ENCODE measurements around the gene EPHA5.

EPHA5 gene

DNA sequence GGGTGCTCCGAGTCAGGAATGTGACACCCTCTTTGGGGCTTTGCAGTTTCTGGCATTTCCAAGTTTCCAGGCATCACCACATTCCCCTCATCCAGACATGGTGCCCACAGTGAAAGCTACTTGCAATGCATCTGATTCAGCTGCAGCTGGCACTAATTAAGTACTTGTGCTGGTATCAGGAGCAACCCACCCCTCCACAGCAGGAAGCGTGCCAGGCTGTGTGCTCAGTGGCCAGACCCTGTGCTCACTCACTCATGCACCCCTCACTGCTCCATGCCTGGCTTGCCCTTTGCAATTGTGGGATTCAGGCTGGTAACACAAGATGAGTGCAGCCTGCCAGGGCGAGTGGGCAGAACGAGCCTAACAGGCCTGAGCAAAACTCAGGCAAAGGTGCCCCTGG lies 271.2 kb downstream of the EPHA5 start:
- Histone ChIP-seq H3K4me1 (ENCODE audit: control insufficient read depth, insufficient read depth, low read depth, low read length) (no peaks in the 10 kb centered on the region), H2AK5ac (ENCODE audit: low read length, severe bottlenecking) (no peak overlapping the region)

GRCh38 chr4:65393078-65393477 lies 277.2 kb downstream of the EPHA5 start:
- no peak overlapping the region for H4K91ac ChIP-seq (ENCODE audit: low read length)
- H4K8ac ChIP-seq (ENCODE audit: low read length): no peak overlapping the region
- no peak overlapping the region for H2AFZ ChIP-seq (ENCODE audit: low read depth, low read length)
- no peak overlapping the region for H2AK5ac ChIP-seq (ENCODE audit: low read length, severe bottlenecking)
- no peak overlapping the region for H3K18ac ChIP-seq (ENCODE audit: low read depth in 1 of 2, low read length in 2 of 2)
- no peak overlapping the region for H3K4me3 ChIP-seq (ENCODE audit: insufficient read depth in 1 of 2, low read depth in 1 of 2, low read length in 2 of 2)
- no peak overlapping the region for H3K23ac ChIP-seq (ENCODE audit: low read length in 2 of 2)
- no peak overlapping the region for H2BK12ac ChIP-seq (ENCODE audit: low read length in 2 of 2)
- H3K79me1 ChIP-seq (replicated peaks; ENCODE audit: low read length, poor library complexity, severe bottlenecking): no peaks in the 10 kb centered on the region
- no peak overlapping the region for H3K14ac ChIP-seq (ENCODE audit: low read length in 2 of 2)
- no peak overlapping the region for H2BK15ac ChIP-seq (ENCODE audit: low read depth, poor library complexity, severe bottlenecking)
- H2BK120ac ChIP-seq (ENCODE audit: low read depth, low read length): no peak overlapping the region
- H3K4me1 ChIP-seq (ENCODE audit: control insufficient read depth, insufficient read depth, low read depth, low read length): no peaks in the 10 kb centered on the region
- no peak overlapping the region for H3K9ac ChIP-seq (ENCODE audit: low read length)
- no peaks in the 10 kb centered on the region for H3K36me3 ChIP-seq (ENCODE audit: control insufficient read depth in 1 of 2, insufficient read depth in 2 of 2, low read depth in 1 of 2, low read length in 2 of 2)
- no peak overlapping the region for H3K4me2 ChIP-seq (ENCODE audit: low read length, poor library complexity, severe bottlenecking)
- no peak overlapping the region for H2BK5ac ChIP-seq (ENCODE audit: low read depth, low read length, poor library complexity, severe bottlenecking)
- DNase-seq: no peak
- H3K9me3 ChIP-seq (ENCODE audit: control insufficient read depth, low read length): peaks cover 9% of the 10 kb centered on the region
- no peaks in the 10 kb centered on the region for H3K27me3 ChIP-seq (ENCODE audit: control insufficient read depth in 1 of 2, insufficient read depth in 1 of 2, low read length in 2 of 2)
- no peak overlapping the region for H3K27ac ChIP-seq (ENCODE audit: low read length, poor library complexity, severe bottlenecking)
- H3K4ac ChIP-seq (ENCODE audit: low read depth in 1 of 2, low read length in 2 of 2): no peak overlapping the region
- WGBS: no CpG with 5 or more reads among the region's 1 CpG

More for the DNA sequence above, 271.2 kb downstream of the EPHA5 start:
- H3K4me2 ChIP-seq (ENCODE audit: low read length, poor library complexity, severe bottlenecking): no peak overlapping the region
- H3K14ac ChIP-seq (ENCODE audit: low read length in 2 of 2): no peak overlapping the region
- H3K27me3 ChIP-seq (ENCODE audit: control insufficient read depth in 1 of 2, insufficient read depth in 1 of 2, low read length in 2 of 2): no peaks in the 10 kb centered on the region
- H3K27ac ChIP-seq (ENCODE audit: low read length, poor library complexity, severe bottlenecking): no peak overlapping the region
- no peak overlapping the region for H2AFZ ChIP-seq (ENCODE audit: low read depth, low read length)
- H3K79me1 ChIP-seq (replicated peaks; ENCODE audit: low read length, poor library complexity, severe bottlenecking): no peaks in the 10 kb centered on the region
- no peak overlapping the region for H4K91ac ChIP-seq (ENCODE audit: low read length)
- no peak overlapping the region for H3K9ac ChIP-seq (ENCODE audit: low read length)
- WGBS: 40% methylated on average over 4 of the region's 4 CpGs
- no peak overlapping the region for H3K18ac ChIP-seq (ENCODE audit: low read depth in 1 of 2, low read length in 2 of 2)
- no peak overlapping the region for H2BK120ac ChIP-seq (ENCODE audit: low read depth, low read length)
- H3K36me3 ChIP-seq (ENCODE audit: control insufficient read depth in 1 of 2, insufficient read depth in 2 of 2, low read depth in 1 of 2, low read length in 2 of 2): no peaks in the 10 kb centered on the region
- H3K9me3 ChIP-seq (ENCODE audit: control insufficient read depth, low read length): peaks cover 5% of the 10 kb centered on the region
- no peak overlapping the region for H2BK12ac ChIP-seq (ENCODE audit: low read length in 2 of 2)
- H2BK15ac ChIP-seq (ENCODE audit: low read depth, poor library complexity, severe bottlenecking): no peak overlapping the region
- H2BK5ac ChIP-seq (ENCODE audit: low read depth, low read length, poor library complexity, severe bottlenecking): no peak overlapping the region
- H3K23ac ChIP-seq (ENCODE audit: low read length in 2 of 2): no peak overlapping the region
- DNase-seq: no peak
- no peak overlapping the region for H4K8ac ChIP-seq (ENCODE audit: low read length)
- no peak overlapping the region for H3K4me3 ChIP-seq (ENCODE audit: insufficient read depth in 1 of 2, low read depth in 1 of 2, low read length in 2 of 2)
- no peak overlapping the region for H3K4ac ChIP-seq (ENCODE audit: low read depth in 1 of 2, low read length in 2 of 2)

DNA sequence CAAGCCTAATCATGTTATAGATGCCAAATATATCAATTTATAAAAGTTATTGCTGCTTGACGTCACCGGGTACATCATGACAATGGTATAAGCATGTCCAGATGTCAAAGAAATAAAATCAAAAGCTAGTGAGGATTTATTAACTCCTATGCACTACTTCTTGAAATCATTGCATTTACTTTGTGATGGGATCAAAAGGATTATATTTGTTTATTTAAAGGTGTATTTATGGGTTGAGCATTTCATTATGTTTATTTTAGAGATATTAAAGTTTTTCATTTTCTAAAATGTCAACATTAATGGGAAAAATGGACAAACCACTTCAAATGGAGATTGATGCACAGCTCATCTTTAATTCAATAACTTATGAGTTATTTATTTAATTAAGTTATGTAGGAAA lies 277.8 kb downstream of the EPHA5 start:
- H2AFZ ChIP-seq (ENCODE audit: low read depth, low read length): no peak overlapping the region
- no peak overlapping the region for H3K27ac ChIP-seq (ENCODE audit: low read length, poor library complexity, severe bottlenecking)
- H3K4me2 ChIP-seq (ENCODE audit: low read length, poor library complexity, severe bottlenecking): no peak overlapping the region
- H2BK5ac ChIP-seq (ENCODE audit: low read depth, low read length, poor library complexity, severe bottlenecking): no peak overlapping the region
- H2BK12ac ChIP-seq (ENCODE audit: low read length in 2 of 2): no peak overlapping the region
- no peaks in the 10 kb centered on the region for H3K27me3 ChIP-seq (ENCODE audit: control insufficient read depth in 1 of 2, insufficient read depth in 1 of 2, low read length in 2 of 2)
- H4K91ac ChIP-seq (ENCODE audit: low read length): no peak overlapping the region
- H3K14ac ChIP-seq (ENCODE audit: low read length in 2 of 2): no peak overlapping the region
- 100% methylated on average over 2 of the region's 2 CpGs for WGBS
- no peaks in the 10 kb centered on the region for H3K36me3 ChIP-seq (ENCODE audit: control insufficient read depth in 1 of 2, insufficient read depth in 2 of 2, low read depth in 1 of 2, low read length in 2 of 2)
- no peak overlapping the region for H3K23ac ChIP-seq (ENCODE audit: low read length in 2 of 2)
- H3K4me3 ChIP-seq (ENCODE audit: insufficient read depth in 1 of 2, low read depth in 1 of 2, low read length in 2 of 2): no peak overlapping the region
- H3K18ac ChIP-seq (ENCODE audit: low read depth in 1 of 2, low read length in 2 of 2): no peak overlapping the region
- H4K8ac ChIP-seq (ENCODE audit: low read length): no peak overlapping the region
- no peak overlapping the region for H3K4ac ChIP-seq (ENCODE audit: low read depth in 1 of 2, low read length in 2 of 2)
- no peak for DNase-seq
- H3K9me3 ChIP-seq (ENCODE audit: control insufficient read depth, low read length): peaks cover 9% of the 10 kb centered on the region
- H2AK5ac ChIP-seq (ENCODE audit: low read length, severe bottlenecking): no peak overlapping the region
- H3K4me1 ChIP-seq (ENCODE audit: control insufficient read depth, insufficient read depth, low read depth, low read length): no peaks in the 10 kb centered on the region
- no peaks in the 10 kb centered on the region for H3K79me1 ChIP-seq (replicated peaks; ENCODE audit: low read length, poor library complexity, severe bottlenecking)
- H3K9ac ChIP-seq (ENCODE audit: low read length): no peak overlapping the region
- H2BK15ac ChIP-seq (ENCODE audit: low read depth, poor library complexity, severe bottlenecking): no peak overlapping the region
- no peak overlapping the region for H2BK120ac ChIP-seq (ENCODE audit: low read depth, low read length)

DNA sequence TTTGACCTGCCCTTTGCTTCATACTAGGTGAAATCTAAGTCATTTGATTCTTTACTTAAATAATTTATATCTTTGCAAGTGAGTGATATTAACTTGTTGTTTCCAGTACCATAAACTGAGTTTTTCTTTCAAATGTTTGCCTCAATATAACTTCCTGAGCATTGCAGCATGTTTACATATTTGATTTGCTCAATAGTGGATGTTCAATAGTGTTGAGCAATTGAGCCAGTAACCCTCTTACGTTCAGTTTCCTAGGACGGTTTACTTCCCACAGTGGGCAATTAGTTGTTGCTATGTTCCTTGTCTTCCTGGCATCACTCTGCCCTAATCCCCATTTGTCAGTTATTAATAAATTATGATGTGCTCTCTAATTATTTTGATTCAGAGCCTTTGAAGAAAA lies 278.5 kb downstream of the EPHA5 start:
- H3K79me1 ChIP-seq (replicated peaks; ENCODE audit: low read length, poor library complexity, severe bottlenecking): no peaks in the 10 kb centered on the region
- no peak overlapping the region for H3K23ac ChIP-seq (ENCODE audit: low read length in 2 of 2)
- no peak overlapping the region for H3K27ac ChIP-seq (ENCODE audit: low read length, poor library complexity, severe bottlenecking)
- no peak overlapping the region for H3K4me2 ChIP-seq (ENCODE audit: low read length, poor library complexity, severe bottlenecking)
- no peak overlapping the region for H2AK5ac ChIP-seq (ENCODE audit: low read length, severe bottlenecking)
- no peak overlapping the region for H3K14ac ChIP-seq (ENCODE audit: low read length in 2 of 2)
- no peak overlapping the region for H2BK5ac ChIP-seq (ENCODE audit: low read depth, low read length, poor library complexity, severe bottlenecking)
- 100% methylated on average over 2 of the region's 2 CpGs for WGBS
- H2BK15ac ChIP-seq (ENCODE audit: low read depth, poor library complexity, severe bottlenecking): no peak overlapping the region
- H3K18ac ChIP-seq (ENCODE audit: low read depth in 1 of 2, low read length in 2 of 2): no peak overlapping the region
- no peaks in the 10 kb centered on the region for H3K4me1 ChIP-seq (ENCODE audit: control insufficient read depth, insufficient read depth, low read depth, low read length)
- H3K4me3 ChIP-seq (ENCODE audit: insufficient read depth in 1 of 2, low read depth in 1 of 2, low read length in 2 of 2): no peak overlapping the region
- H2AFZ ChIP-seq (ENCODE audit: low read depth, low read length): no peak overlapping the region
- H4K91ac ChIP-seq (ENCODE audit: low read length): no peak overlapping the region
- H3K9ac ChIP-seq (ENCODE audit: low read length): no peak overlapping the region
- H3K4ac ChIP-seq (ENCODE audit: low read depth in 1 of 2, low read length in 2 of 2): no peak overlapping the region
- H4K8ac ChIP-seq (ENCODE audit: low read length): no peak overlapping the region
- H2BK12ac ChIP-seq (ENCODE audit: low read length in 2 of 2): no peak overlapping the region
- no peak overlapping the region for H2BK120ac ChIP-seq (ENCODE audit: low read depth, low read length)
- no peak for DNase-seq
- no peaks in the 10 kb centered on the region for H3K36me3 ChIP-seq (ENCODE audit: control insufficient read depth in 1 of 2, insufficient read depth in 2 of 2, low read depth in 1 of 2, low read length in 2 of 2)
- peaks cover 9% of the 10 kb centered on the region for H3K9me3 ChIP-seq (ENCODE audit: control insufficient read depth, low read length)
- no peaks in the 10 kb centered on the region for H3K27me3 ChIP-seq (ENCODE audit: control insufficient read depth in 1 of 2, insufficient read depth in 1 of 2, low read length in 2 of 2)

All from mesenchymal stem cell (in vitro differentiated cells and primary cell).